Suppressor macrophage treated with lipopolysaccharide for 4 hours (primary cell): ENCODE results near the gene MSX1.
A peak's percentile ranks its signal among the peaks of the same experiment; 100 is the strongest.

Source experiments
- DNase-seq: peaks from one replicate; pipeline ENCODE4 v3.0.0-alpha.2; 2020

MSX1 gene

GRCh38 chr4:4871242-4871572, 11.7 kb downstream of the MSX1 start:
- DNase-seq, result no peak

GRCh38 chr4:4871573-4872313, 12.3 kb downstream of the MSX1 start:
- DNase-seq, result no peak

- DNase-seq, result no peak
Measured at GRCh38 chr4:4872314-4872903, 12.9 kb downstream of the MSX1 start.

DNA sequence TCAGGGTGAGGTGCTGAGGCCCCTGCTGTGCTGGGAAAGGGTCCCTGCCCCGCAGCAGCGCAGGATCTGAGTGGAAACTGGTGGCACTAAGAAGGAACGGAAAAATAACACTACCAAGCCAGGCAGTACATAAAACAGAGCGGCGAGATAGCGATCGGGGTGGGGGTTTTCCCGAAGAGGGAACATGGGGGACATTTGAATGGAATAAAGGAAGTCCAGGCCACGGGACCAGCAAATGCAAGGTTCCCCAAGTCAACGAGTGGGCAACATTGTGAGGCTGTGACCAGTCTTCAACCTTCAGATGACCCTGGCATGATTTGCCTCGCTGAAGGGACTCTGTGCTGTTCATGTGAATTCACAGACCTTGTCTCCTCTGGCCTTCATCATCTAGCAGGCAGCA, 13.7 kb downstream of the MSX1 start:
- DNase-seq, result peak; percentile 33

GRCh38 chr4:4874254-4874653, 14.8 kb downstream of the MSX1 start:
- DNase-seq, result no peak

DNA sequence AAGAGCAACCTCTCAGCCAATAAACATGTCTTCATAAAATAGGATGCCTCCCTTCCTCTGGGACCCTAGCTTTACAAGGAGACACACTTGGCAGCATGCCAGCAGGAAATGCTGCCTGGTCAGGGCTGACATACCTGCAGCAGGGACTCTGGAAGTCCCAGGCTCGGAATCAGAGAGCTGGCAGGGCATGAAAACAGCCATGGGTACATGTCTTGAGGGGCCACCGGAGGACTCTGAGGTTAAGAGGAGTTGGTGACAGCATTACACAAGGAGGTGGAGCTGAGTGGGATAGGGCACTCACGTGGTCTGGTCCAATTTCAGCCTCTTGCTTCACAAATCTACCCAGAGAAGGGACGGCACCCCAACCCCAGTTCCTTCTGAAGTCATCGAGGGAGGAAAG, 15.7 kb downstream of the MSX1 start:
- DNase-seq, result no peak

DNA sequence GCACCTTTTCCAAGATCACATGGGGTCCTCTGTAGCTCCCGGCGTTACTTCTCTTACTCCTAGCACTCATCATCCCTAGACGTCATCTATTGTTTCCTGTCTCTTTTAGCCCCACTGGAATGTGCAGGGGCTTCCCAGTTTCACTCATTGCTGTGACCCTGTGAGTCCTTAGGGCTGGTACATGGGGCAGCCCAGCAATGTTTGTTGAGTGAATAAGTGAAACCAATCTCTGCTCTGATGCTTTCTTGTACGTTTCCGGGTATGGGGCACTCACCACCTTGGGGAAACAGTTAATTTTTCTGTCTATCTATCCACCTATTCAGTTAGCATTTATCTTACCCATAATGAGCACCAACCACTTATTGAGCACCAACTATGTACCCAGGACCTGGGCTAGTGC, 16.1 kb downstream of the MSX1 start:
- DNase-seq, result no peak

DNA sequence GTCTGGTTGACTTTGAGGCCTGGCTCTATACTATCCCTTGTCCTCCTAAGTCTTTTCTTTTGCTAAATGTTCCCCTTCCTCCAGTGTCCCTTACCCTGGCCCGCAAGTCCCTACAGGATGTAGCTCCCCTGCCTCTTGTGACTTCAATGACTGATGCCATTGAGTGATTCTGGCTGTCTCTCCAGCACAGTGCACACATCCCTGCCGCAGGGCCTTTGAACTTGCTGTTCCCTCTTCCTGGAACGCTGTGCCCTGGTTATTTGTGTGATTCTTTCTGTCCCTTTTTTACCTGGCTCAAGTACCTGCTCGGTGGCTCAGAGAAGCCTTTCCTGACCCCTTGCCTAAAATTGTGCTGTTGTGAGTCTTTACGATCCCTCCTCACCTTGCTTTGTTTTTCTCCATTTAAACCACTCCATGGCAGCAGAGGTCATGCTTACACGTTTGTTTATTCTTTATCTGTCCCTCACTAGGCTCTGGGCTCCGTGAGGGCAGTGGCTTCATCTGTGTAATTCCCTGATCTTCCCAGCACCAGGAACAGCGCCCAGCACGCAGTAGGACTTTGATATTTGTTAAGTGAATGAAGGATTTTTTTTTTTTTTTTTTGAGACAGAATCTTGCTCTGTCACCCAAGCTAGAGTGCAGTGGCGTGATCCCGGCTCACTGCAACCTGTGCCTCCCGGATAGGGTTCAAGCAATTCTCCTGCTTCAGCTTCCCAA, 17.6 kb downstream of the MSX1 start:
- DNase-seq, result no peak

GRCh38 chr4:4880492-4880891, 21.0 kb downstream of the MSX1 start:
- DNase-seq, result no peak

DNA sequence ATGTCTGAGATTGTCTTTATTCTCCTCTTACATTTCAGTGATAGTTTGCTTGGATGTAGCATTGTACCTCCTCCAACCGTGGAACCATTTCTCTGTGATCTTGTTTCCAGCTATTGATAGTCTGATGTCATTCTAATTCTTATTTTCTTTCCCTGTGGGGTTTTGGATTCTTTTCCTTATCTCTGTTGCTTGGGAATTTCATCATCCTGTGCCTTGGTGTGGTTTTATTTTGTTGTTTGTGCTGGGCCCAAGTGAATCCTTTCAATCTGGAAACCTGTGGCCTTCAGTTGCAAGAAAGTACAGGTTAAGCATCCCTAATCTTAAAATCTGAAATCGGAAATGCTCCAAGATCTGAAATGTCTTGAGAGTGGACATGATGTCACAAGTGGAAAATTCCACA, 22.0 kb downstream of the MSX1 start:
- no peak for DNase-seq

DNA sequence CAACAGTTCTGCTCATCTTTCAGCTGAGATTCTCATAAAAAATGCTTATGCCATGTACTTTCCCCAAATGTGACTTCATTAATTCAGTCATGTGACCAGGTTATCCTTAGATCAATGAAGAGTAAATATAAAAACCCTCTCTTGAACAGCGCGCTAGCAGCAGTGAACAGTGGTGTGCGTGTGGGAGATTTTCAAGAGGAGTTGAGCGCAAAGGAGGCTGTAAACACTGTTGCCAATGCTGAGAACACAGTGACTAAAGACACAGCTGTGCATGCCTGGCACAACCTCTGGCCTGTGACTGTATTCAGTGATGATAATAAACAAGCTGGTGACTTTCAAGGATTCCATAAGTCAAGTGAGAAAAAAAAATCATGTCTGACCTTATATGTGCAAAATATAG, 25.1 kb downstream of the MSX1 start:
- no peak for DNase-seq

DNA sequence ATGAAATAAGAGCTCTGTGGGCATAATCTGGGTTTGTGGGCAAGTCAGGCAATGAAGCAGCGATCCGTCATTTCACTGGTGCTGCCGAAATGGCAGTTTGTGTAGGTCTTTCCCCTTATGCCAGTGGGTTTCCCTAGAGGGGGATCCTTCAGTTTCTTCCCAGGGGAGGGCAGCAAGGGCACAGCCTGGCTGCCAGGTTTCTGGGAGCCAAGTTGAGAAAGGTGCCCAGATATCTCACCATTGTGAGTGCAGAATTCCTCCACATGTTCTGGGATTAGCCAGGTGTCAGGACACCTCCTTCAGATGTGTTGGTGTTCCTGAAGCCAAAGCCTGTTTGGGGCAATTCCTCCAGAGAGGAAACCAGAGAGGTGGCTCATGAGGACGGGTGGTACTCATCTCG, 28.0 kb downstream of the MSX1 start:
- DNase-seq, result no peak

- DNase-seq, result no peak
Measured at GRCh38 chr4:4888695-4889094, 29.2 kb downstream of the MSX1 start.

DNA sequence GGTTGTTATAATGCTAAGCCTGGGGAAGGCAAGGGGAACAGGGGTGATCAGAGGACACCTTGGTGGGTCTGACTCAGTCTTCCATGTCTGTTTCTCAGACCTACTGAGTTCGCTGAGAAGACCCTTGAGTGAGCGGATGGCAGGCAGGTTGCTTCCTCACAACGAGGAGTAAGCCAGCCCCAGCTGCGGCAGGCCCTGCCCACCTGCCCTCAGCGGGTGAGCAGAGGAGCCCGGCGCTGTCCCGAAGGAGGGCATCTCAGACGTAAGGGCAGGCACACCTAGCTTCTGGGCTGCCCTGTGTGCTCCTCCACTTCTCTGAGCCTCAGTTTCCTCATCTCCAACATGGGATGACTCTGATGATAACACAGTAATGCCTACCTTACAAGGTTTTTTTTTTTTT, 30.3 kb downstream of the MSX1 start:
- no peak for DNase-seq

- DNase-seq, result no peak
Measured at GRCh38 chr4:4890574-4891255, 31.2 kb downstream of the MSX1 start.

DNA sequence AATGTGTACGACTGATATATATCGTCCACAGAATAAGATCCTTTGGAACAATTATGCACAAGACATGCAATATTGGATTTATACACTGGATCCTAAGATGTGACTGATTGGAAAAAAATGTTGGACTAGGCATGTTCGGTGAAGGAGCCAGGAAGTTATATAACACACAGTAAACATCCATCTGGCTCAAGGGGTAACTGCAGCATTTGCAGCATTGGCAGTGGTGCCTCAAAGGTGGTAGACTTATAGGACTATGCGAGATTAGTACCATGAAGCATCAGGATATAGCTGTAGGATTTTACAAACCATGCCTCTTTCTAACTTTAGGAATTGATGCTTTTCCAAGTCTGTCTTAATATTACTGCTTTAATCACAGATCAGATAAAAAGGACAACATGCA, 34.3 kb downstream of the MSX1 start:
- DNase-seq, result no peak

GRCh38 chr4:4899202-4899925, 39.9 kb downstream of the MSX1 start:
- no peak for DNase-seq

GRCh38 chr4:4901877-4902276, 42.4 kb downstream of the MSX1 start:
- no peak for DNase-seq

DNA sequence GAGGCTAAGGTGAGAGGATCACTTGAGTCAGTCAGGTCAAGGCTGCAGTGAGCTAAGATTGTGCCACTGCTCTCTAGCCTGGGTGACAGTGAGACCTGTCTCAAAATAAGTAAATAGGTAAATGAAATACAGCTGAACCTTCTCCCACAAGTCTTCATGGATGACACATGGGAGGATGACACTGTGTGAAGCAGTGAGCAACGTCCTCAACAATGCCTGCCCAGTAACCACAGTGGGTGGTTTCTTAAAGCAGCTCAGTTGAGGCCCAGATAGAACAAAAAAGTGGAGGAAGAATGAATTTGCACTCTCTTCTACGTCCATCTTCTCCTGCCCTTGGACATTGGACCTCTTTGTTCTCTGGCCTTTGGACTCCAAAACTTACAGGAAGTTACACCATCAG, 52.7 kb downstream of the MSX1 start:
- no peak for DNase-seq

GRCh38 chr4:4913147-4913561, 53.7 kb downstream of the MSX1 start:
- no peak for DNase-seq
